ENCODE measurements around the gene COL2A1. TPM values are rescaled to one million over a fixed set of nuclear protein-coding genes. Genes with fewer than 3 reads are reported as not detected.

COL2A1 gene
- total RNA-seq, 1 experiment from 2014 or later = 10.8 TPM

GRCh38 chr12:48012070-48012469 is 7.8 kb upstream of the COL2A1 start:
- Mint-ChIP-seq H3K4me3 (no peak overlapping the region), H3K27me3 (ENCODE audit: low read depth) (peaks cover 100% of the 10 kb centered on the region), H3K9me3 (no peaks in the 10 kb centered on the region; a peak in 3 of 5 replicates), H3K27ac (no peak overlapping the region), H3K4me1 (0 out of 4 replicates have a peak, but pooled peaks cover 0 to 3% of the 10 kb centered on the region in 2 experiments), H3K36me3 (ENCODE audit: insufficient read depth in 1 of 3, low read depth in 3 of 3) (no peaks in the 10 kb centered on the region)
- no CpG with 5 or more reads among the region's 8 CpGs for WGBS (ENCODE audit: extremely low coverage, insufficient read length, low lambda C conversion rate)
- TF ChIP-seq CTCF (conservative IDR thresholded peaks at IDR 0.05) = no peak
- Histone ChIP-seq H2AK5ac (ENCODE audit: insufficient read length, low read length) (no peak overlapping the region), H3T11ph (ENCODE audit: low read length) (no peak overlapping the region), H3K4ac (ENCODE audit: low read depth, low read length) (no peak overlapping the region), H3K79me2 (ENCODE audit: insufficient read depth, low read length) (no peaks in the 10 kb centered on the region), H3K4me2 (ENCODE audit: insufficient read depth, insufficient read length, low read length) (no peak overlapping the region), H3K9ac (ENCODE audit: extremely low read depth, insufficient read length, low read length) (no peak overlapping the region), H4K8ac (replicated peaks; ENCODE audit: insufficient read length, low read depth, low read length) (no peak overlapping the region), H3K4me1 (ENCODE audit: insufficient read depth, low read length) (no peaks in the 10 kb centered on the region), H3K9me3 (ENCODE audit: control insufficient read depth, low read depth, low read length) (no peaks in the 10 kb centered on the region), H3K56ac (ENCODE audit: insufficient read length, low read depth, low read length) (no peak overlapping the region), H2AFZ (ENCODE audit: low read length) (no peak overlapping the region), H2BK120ac (ENCODE audit: low read depth, low read length, poor library complexity, severe bottlenecking) (no peak overlapping the region), H2BK5ac (ENCODE audit: insufficient read length, low read length) (no peak overlapping the region), H2BK12ac (ENCODE audit: insufficient read length, low read depth, low read length) (no peak overlapping the region), H3K23me2 (ENCODE audit: insufficient read length, low read depth, low read length, poor library complexity, severe bottlenecking) (no peaks in the 10 kb centered on the region), H4K20me1 (ENCODE audit: control insufficient read depth, insufficient read depth, insufficient read length) (no peaks in the 10 kb centered on the region), H3K27me3 (ENCODE audit: insufficient read depth, low read length) (peaks cover 88% of the 10 kb centered on the region), H3K79me1 (ENCODE audit: insufficient read depth, low read depth, low read length, poor library complexity, severe bottlenecking) (no peaks in the 10 kb centered on the region), H3K23ac (ENCODE audit: insufficient read length, low read depth, low read length) (no peak overlapping the region), H2BK15ac (ENCODE audit: low read depth, low read length) (no peak overlapping the region), H4K5ac (ENCODE audit: insufficient read length, low read depth, low read length) (no peak overlapping the region), H3K14ac (ENCODE audit: insufficient read depth, low read length) (no peak overlapping the region), H3K18ac (ENCODE audit: insufficient read length, low read depth, low read length) (no peak overlapping the region), H3K27ac (ENCODE audit: insufficient read length, low read depth, low read length) (no peak overlapping the region), H4K91ac (ENCODE audit: insufficient read length, low read depth, low read length) (no peak overlapping the region), H2BK20ac (ENCODE audit: low read depth, low read length, poor library complexity, severe bottlenecking) (no peak overlapping the region)
- no peak for DNase-seq

All from H9 (cell line).